SIG-M5 (cell line): ENCODE results near the gene DDX23.

Experiments
- DNase-seq: peaks from one replicate; lab custom pipeline; 2025; lab: John Stamatoyannopoulos, UW

DDX23 gene

DNA sequence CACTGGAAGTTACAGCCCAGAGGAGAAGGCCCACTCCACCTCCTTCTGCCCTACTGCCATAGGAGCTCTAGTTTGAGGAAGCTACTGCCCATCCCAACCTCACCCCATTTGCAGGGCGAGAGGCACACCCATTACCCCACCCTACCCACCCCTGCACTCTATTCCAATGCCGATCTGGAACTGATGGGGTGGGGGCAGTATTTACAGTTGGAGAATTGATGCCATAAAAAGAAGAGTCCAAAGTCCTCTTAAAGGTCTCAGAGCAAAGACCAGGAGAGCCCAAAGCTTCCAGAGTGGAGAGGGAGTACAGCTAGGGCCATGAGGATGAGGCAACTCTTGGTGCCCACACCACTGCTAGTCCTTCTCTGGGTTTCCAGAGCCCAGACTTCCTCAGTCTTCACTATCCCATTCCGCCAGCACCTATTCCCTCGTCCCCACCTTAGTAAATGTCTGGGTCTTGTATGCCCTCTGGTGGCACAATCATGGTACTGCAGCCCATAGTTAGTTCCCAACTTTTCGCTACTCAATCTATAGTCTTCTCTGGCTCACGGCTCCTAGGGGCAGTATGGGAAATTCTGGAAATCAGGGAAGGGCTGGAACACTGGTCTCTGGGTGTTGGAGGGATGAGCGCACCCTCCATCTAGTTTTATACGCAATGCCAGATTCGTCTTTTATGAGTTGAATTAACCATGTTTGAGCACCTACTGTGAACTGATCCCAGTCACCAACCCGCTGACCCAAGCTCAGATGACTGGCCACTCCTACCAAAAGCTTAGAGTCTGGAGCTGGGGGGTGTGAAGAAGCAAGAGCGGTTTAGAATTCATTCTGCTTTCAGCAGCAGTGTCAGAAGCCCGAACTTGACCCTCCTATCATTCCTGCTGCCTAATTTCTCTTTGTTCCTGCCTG lies 56.2 kb downstream of the DDX23 start:
- DNase-seq, result no peak

DNA sequence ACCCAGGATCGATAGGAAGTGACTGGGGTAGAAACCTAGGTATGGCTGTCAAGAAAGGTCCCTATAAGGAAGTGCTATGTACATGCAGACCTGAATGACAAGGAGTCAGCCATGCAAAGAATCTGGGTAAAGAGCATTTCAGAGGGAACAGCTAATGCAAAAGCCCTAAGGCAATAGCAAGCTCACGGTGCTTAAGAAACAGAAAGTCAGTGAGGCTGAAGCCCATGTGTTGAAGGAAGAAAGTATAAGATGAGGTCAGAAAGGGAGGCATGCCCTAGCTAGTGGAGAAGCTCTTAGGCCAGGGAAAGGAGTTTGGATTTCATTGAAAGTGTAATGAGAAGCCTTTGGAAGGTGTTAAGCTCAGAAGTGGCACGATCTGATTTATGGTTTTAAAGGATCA lies 57.1 kb downstream of the DDX23 start:
- DNase-seq, result no peak

DNA sequence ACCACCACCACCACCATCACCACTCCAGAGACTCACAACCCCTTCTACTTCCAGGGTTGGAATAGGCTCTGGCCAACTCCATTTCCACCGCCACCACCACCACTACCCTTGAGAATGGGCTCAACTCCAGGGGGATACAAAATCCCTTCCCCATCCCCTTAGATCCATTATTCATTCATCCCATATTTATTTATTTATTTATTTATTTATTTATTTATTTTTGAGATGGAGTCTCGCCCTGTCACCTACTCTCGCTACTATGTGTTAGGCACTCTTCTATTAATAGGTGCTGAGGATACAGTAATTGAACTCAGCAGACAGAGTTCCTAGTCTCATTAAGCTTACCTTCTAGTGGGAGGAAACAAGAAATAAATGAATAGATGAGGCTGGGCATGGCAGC lies 58.3 kb downstream of the DDX23 start:
- no peak for DNase-seq

DNA sequence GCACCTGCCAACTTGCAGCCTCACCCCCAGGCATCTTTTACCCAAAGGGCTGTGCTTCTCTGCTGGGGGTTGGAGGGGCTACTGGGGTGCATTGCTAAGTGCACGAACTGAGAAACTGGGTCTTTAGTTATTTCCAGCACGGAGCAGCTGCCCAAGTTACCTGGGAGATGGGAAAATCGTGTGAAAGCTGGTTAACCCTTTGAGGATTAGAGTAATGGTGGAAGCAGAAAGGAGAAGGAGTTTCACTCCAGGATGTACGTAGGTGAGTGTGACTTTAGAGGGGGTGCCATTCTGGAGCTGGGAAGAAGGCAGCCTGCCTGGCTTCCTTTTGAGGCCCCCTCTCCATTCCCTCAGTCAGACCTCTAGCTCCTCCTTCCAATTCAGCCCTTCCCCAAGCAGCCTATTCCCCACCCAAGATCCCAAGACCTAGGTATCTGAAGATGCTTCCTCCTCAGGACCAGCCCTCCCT lies 62.1 kb downstream of the DDX23 start:
- DNase-seq, result no peak

DNA sequence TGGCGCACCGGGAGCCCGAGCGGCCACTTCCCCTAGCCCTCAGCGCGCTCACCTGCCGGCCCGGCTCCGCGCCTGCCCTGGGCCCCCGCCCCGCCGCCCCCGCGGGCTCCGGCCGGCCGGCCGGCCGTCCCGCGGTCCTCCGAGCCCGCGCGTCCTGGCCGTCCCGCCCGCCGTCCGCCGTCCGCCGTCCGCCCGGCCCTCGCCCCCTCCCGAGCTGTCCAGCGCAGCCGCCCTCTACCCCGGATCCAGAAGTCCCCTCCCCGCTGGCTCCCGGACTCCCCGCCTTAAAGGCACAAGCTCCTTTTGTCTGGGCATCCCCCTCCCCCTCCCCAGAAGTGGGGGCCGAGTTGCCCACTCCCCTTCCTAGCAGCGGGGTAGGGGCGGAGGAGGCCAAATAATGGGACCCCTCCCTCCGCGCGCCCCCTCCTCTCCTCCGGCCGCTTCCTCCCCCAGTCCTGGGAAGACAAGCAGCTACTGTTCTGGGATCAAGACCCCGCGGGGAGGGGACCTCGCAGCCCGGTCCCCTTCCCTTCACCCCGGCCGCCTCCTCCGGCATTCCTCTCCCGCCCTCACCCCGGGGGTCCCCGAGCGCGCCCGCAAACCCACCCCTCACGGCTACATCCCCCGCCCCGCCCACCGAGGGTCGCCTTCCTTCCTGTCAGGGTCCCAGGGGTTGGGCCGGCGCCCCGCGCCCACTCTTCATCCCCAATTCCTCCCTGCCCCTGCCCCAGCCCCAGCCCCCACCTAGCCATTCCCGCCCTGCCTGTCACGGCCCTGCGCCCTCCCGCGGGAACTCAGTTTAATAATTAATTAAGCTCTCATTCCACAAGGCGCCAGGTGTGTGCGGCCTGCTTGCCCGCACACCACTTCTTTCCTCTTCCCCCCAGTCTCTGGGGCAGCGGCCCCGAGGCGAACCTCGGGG lies 62.8 kb downstream of the DDX23 start, which contains the start of gene ADCY6:
ADCY6 (minus strand) TSS at position 236 of the 922 bp plus-strand sequence. CDS start 5,655 bp downstream, outside the sequence.
- DNase-seq, result no peak

DNA sequence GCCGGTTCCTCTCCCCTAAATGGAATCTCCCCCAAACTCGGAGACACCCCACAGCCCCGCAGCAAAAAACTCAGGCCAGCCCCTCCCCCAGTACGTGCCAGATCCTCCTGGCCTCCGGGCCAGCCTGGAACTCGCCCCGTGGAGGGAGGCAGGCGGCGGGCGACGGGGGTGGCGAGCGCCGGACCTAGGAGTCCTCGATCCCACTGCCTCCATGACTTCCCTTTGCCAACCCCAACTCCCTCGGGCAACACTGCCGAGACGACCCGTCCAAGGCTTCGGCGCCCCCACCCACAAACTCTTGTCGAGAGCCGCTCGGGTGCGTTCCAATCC lies 63.5 kb downstream of the DDX23 start:
- DNase-seq, result no peak

DNA sequence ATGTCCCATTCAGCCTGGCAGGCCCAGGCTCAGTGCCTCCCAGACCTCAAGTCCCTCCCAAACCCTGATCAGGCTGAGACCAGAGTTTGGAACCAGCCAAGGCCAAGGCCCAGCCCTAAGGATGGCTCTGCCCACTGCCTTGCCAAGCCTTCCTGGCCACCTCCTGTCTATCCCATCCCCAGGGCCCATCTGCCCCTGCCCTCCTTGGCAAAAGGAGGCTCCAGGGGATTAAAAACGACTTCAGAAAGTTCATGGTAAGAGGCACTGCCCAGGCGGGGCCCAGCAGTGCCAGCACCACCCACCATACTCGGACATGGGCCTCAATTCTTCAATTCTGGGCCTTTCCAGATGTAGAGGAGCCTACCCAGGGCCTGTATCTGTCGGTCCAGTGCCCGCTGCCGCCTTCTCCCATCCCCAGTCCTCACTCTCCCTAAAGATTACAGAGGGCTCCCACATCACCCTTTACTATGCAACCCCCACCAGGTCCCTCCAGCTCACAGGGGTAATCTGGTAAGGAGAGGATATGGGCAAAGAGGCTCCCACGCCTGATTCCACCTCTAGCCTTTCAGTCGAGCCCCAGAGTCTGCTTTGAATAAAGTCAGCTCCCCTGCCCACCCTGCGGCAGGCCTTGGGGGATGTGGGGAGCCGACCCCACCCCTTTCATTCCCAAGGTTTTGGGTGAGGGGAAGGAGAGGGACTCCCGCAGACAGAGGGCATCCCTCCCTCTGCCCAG lies 64.0 kb downstream of the DDX23 start:
- no peak for DNase-seq

DNA sequence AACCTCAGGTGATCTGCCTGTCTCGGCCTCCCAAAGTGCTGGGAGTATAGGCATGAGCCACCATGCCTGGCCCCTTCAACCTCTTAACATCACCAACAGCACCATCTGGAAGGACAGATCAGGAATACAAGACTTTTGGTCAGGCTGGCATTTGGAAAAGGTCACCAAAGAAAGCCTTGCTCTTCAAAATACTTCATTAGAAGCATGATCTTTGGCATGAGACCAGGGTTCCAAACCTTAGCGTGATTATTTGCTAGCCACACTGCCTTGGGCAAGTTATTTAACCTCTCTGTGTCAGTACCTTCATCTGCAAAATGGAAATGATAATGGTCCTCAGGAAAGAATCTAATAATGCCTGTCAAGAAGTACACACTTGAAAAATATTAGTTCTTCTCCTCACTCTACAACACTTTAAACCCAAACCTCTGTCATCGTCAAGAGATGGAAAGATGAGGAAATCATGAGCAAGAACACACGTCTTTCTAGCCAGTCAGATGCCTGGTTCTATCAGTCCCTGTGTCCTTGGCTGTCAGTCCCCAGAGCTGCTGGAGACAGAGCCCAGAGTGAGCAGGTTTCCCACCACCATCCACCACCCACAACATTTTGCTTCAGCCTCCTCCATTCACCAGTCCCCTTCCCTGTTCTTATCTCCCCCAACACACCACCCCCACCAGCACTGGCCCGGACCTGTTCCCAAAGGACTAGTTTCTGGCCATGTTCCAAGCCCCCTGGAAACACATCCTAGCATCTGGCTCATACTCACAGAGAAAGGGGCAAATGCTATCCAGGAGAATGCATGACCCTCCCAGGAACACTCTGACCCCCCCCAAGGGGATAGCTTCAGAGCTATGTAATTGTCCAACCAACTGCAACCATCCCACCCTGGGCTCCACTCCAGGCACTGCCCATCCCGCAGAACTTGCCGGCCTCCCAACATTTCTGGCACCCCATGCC lies 65.1 kb downstream of the DDX23 start:
- no peak for DNase-seq

DNA sequence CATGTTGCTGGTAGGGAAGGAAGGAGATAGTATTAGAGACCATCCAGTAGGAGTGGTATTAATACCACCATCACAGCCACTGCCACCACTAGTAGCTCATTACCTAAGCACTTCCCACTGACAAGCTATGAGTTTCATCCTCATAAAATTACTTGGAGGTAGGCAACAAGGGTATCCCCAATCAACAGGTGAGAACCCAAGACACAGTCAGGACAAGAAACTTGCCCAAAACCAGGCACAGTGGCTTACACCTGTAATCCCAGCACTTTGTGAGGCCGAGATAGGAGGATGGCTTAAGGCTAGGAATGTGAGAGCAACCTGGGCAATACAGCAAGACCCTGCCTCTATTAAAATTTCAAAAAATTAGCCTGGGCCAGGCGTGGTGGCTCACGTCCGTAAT lies 68.5 kb downstream of the DDX23 start:
- no peak for DNase-seq

DNA sequence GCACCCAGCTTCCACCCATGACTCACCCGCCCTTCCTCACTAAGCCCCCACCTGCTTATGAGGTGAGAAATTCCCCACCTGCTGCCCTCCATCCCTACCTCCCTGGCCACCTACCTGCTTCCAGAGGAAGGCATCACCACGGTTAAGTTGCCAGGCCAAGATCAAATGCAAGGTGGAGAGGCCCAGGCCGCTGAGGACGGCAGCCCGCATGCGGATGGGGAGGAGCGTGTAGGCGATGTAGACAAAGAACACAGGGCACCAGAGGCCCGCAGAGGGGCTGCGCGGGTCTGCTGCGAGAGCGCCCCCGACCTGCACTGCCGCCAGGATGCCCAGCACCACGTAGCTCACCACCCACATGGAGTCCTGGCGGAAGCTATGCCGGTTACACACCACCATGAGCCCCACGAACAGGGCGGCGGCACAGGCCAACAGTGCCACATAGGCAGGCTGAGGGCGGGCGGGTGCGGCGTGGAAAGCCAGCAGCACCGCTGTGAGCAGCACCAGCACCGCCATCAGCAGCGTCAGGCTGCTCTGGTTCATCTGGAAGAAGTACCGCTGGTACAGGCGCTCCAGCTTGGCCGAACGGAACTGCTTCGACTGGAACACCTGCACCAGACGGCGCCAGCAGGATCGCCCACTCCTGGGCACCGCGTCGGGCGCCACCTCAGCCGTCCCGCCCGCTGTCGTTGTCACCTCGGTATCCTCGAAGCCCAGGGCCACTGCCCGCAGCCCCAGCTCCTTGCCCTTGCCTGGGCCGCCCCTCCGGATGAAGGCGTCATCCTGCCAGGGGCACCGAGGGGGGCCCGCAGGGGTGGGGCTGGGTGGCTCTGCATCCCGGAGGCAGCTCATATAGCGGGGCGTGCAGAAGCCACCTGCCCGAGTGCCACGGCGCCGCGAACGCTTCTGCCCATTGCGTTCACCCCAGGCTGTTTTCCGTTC lies 69.2 kb downstream of the DDX23 start:
- no peak for DNase-seq

DNA sequence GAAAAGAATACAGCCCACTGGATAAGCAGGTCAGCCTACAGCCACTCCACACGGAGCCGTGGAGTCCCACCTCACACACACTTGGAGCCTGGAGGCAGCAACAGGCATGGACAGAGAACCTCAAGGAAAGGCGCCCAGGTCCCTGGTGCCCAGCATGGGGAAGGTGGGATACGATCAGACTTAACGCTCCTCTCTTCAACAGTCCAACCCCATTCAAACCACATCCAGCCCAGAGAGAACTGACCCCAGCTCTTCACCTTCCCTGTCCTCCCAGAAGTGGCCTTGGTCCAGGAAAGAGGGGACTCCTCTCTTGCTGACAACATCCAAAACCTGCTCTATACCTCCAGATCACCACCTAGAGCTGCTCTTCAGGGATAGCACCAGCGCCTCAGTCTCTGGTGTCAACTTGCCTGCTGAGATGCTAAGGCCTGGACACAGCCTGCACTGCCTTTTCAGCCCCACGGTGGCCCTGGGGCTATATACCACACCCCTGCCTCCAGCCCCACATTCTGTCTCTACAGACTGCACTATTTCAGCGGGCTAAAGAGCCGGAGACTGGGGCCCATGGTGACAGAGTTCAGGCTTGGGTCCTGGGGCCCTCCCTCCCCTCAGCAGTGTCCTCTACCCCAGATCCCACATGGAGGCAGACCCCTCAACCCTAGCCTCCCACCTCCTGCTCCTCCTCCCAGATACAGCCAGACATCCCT lies 70.1 kb downstream of the DDX23 start:
- no peak for DNase-seq

DNA sequence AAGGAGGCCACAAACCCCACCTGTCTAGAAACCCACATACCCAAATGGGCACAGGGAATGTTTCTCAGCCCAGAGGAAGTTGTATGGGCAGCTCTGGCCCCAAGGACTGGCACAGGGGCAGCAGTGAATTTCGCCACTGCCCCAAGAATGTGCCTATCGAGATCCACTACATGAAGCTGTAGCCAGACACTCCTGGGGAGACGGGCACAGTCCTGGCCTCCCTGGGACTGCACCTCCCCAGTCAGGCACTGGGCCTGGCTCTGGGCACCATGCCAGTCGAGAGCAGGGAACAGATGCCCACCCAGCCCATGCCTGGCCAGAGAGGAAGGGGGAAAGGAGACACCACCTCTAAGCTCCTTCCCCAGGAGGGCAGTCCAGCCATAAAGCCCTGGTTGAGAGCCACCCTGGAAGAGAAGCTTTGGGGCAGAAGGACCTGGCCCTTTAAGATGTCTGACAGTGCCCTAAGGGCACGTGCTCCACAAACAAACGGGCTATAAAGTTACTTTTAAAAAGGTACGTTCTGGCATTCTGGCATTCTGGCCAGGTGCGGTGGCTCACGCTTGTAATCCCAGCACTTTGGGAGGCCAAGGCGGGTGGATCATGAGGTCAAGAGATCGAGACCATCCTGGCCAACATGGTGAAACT lies 71.5 kb downstream of the DDX23 start:
- no peak for DNase-seq

DNA sequence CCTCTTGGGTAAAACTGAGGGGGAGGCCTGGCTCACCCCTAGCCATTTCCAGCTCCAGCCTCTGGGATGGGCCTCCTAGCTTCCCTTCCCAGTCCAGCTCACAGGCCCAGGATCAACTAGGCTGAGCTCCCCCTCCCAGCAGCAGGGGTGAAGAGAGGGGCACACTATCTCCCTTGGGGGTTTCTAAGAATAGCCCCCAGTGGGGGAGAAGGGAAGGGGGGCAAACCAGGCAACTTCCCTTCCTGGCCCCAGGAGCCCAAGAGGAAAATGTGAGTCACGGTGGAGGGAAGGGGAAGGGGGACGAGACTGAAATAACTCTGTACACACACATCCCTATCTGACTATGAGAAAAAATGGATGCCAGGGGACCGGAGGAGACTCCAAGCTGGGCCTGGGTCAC lies 72.1 kb downstream of the DDX23 start:
- DNase-seq, result peak; percentile 40
